GM12878 (cell line): ENCODE measurements around the gene ALDH1L1. TPM values are rescaled to one million over a fixed set of nuclear protein-coding genes. Genes with fewer than 3 reads are reported as not detected.

Experiments
- ATAC-seq: fragments of 200-7000 bp; cut with Tn5 transposase; 3 replicates; pipeline ENCODE4 v1.9.1; 2020; ENCODE audit warnings: mild to moderate bottlenecking, moderate library complexity
- BruUV-seq: library from RNA; stranded (reverse); fragments of 400-500 nt; replicated peaks from 2 replicates; lab custom pipeline; 2021; lab: Mats Ljungman, UMichigan
- CTCF ChIA-PET: fragments of 300-600 bp; sonication (Branson Sonifier 250); formaldehyde crosslinking; extraction: SDS; loops from one replicate; lab custom pipeline; 2021; ENCODE audit warnings: inconsistent platforms; lab: Yijun Ruan, JAX
- POLR2A ChIA-PET: fragments of 350-600 bp; formaldehyde crosslinking; extraction: SDS; loops from one replicate; lab custom pipeline; 2021; ENCODE audit warnings: inconsistent platforms; lab: Charles Lee
- RAD21 ChIA-PET: fragments of 300-600 bp; sonication (Branson Sonifier 250); formaldehyde crosslinking; loops from one replicate; lab custom pipeline; 2023; ENCODE audit warnings: antibody characterized with exemption; ENCODE audit not compliant: unreplicated experiment; lab: Charles Lee
- SMC1A ChIA-PET: fragments of 300-600 bp; sonication (Branson Sonifier 250); formaldehyde crosslinking; loops from one replicate; lab custom pipeline; 2023; ENCODE audit not compliant: unreplicated experiment, uncharacterized antibody; lab: Charles Lee
- DNase-seq: peaks from one replicate; pipeline ENCODE4 v3.0.0-alpha.2; 2011; ENCODE audit warnings: low read depth, low spot score
- FAIRE-seq: peaks from 3 replicates; lab custom pipeline; 2011; peaks lifted over from hg19 to GRCh38; lab: Jason Lieb, UNC
- H2AFZ ChIP-seq: 2 replicates; pipeline ENCODE4 v1.6.0; 2011; ENCODE audit warnings: low read depth, low read length, control low read depth; ENCODE audit not compliant: control insufficient read depth
- H3K27ac ChIP-seq: 2 replicates; pipeline ENCODE4 v1.5.1; 2011; ENCODE audit warnings: control low read depth; ENCODE audit not compliant: control insufficient read depth, insufficient read depth
- H3K27me3 ChIP-seq, 2 experiments: replicated peaks in 1 of 2; 2 replicates each; pipeline versions ENCODE4 v1.6.0 to v1.6.1; 2011; ENCODE audit warnings: low read length in 1 of 2; ENCODE audit not compliant: control insufficient read depth in 2 of 2, insufficient read depth in 2 of 2
- H3K36me3 ChIP-seq, 2 experiments: 2 replicates each; pipeline ENCODE4 v1.5.1; 2011; ENCODE audit warnings: low read length in 1 of 2; ENCODE audit not compliant: control insufficient read depth in 2 of 2, insufficient read depth in 2 of 2
- H3K4me1 ChIP-seq: 2 replicates; pipeline ENCODE4 v1.6.1; 2011; ENCODE audit warnings: mild to moderate bottlenecking, low read length, moderate library complexity, mixed read lengths; ENCODE audit not compliant: control insufficient read depth, insufficient read depth
- H3K4me2 ChIP-seq: 2 replicates; pipeline ENCODE4 v1.6.0; 2011; ENCODE audit warnings: control low read depth; ENCODE audit not compliant: control insufficient read depth, insufficient read depth
- H3K4me3 ChIP-seq: fragments of 200-600 bp; sonication (generic); 2 replicates; pipeline ENCODE4 v1.5.1; 2016
- H3K79me2 ChIP-seq: 2 replicates; pipeline ENCODE4 v1.6.0; 2011; ENCODE audit warnings: low read length; ENCODE audit not compliant: control insufficient read depth, insufficient read depth
- H3K9ac ChIP-seq: 2 replicates; pipeline ENCODE4 v1.8.0; 2011; ENCODE audit warnings: low read length, control low read depth, mixed read lengths; ENCODE audit not compliant: control insufficient read depth, insufficient read depth
- H3K9me3 ChIP-seq: replicated peaks from 3 replicates; pipeline ENCODE4 v1.5.1; 2011; ENCODE audit warnings: mild to moderate bottlenecking, low read length; ENCODE audit not compliant: control insufficient read depth, insufficient read depth
- H4K20me1 ChIP-seq: 2 replicates; pipeline ENCODE4 v1.6.0; 2011; ENCODE audit not compliant: control insufficient read depth, insufficient read depth
- CREB1 ChIP-seq: IDR thresholded peaks from 2 replicates; pipeline ENCODE4 v1.6.1; 2012; ENCODE audit warnings: low read depth, mild to moderate bottlenecking, inconsistent platforms
- KAT2A ChIP-seq: conservative IDR thresholded peaks from 2 replicates; pipeline ENCODE4 v1.6.1; 2011; ENCODE audit warnings: low read depth, low read length; ENCODE audit not compliant: control insufficient read depth
- KDM1A ChIP-seq: fragments of 200-600 bp; sonication (generic); IDR thresholded peaks from 2 replicates; pipeline ENCODE4 v1.6.1; 2016; ENCODE audit warnings: borderline replicate concordance
- LARP7 ChIP-seq: fragments of 450-650 bp; IDR thresholded peaks from 2 replicates; pipeline ENCODE4 v1.6.1; 2017; ENCODE audit warnings: mild to moderate bottlenecking
- NFIC ChIP-seq: IDR thresholded peaks from 2 replicates; pipeline ENCODE4 v1.6.1; 2012; ENCODE audit warnings: low read depth, mild to moderate bottlenecking, inconsistent platforms, low read length, moderate library complexity
- PAX8 ChIP-seq: fragments of 450-650 bp; IDR thresholded peaks from 2 replicates; pipeline ENCODE4 v1.6.1; 2017; ENCODE audit warnings: mild to moderate bottlenecking, moderate library complexity
- POLR2AphosphoS2 ChIP-seq: IDR thresholded peaks from 2 replicates; pipeline ENCODE4 v1.6.1; 2011; ENCODE audit warnings: low read depth, mild to moderate bottlenecking, low read length, improper control_type of control experiment, moderate library complexity
- TAF1 ChIP-seq: IDR thresholded peaks from 2 replicates; pipeline ENCODE4 v1.6.1; 2011; ENCODE audit warnings: mild to moderate bottlenecking, low read depth, low read length, borderline replicate concordance
- ZNF274 ChIP-seq: IDR thresholded peaks from one replicate; pipeline ENCODE4 v1.8.0; 2011; ENCODE audit not compliant: insufficient read length, insufficient read depth
- WGBS: methylation state at CpG from one replicate; pipeline ENCODE4 v1.1.6; 2016; ENCODE audit warnings: low lambda C conversion rate; ENCODE audit not compliant: insufficient replicate concordance, insufficient coverage; ENCODE audit errors: missing lambda C conversion rate; 5-methylcytosine and 5-hydroxymethylcytosine counted together
- in situ Hi-C: fragments of 300-500 bp; cut with MboI; formaldehyde crosslinking; loops from 9 replicates; pipeline ENCODE4 v1.14.3; 2018; ENCODE audit warnings: mixed read lengths
- intact Hi-C: fragments of 100-400 bp; cut with micrococcal nuclease; formaldehyde crosslinking; loops from one replicate; pipeline ENCODE4 v1.14.2; 2022; ENCODE audit not compliant: unreplicated experiment
- polyA plus RNA-seq, 11 experiments: library from polyadenylated mRNA; depleted of rRNA in 4 of 11; unstranded in 6 of 11; stranded (reverse) in 5 of 11; fragments of >200 nt; fragmentation: Nextera tagmentation in 4 of 11; fragmentation: Illumina TruSeq in 1 of 11; extraction: Ambion mirVana in 4 of 11; extraction: Trizol in 1 of 11; gene quantifications; 1 replicate in 1 of 11; 2 replicates in 10 of 11; pipeline versions ENCODE4 v1.2.1 to v1.2.3, GENCODE V29; 2011 to 2016; ENCODE audit warnings: inconsistent platforms in 2 of 11, missing spikeins in 2 of 11, low read depth in 1 of 11
- total RNA-seq, 4 experiments: library from RNA; depleted of rRNA in 3 of 4; stranded (reverse); fragments of >200 nt in 3 of 4; fragmentation: Illumina TruSeq in 1 of 4; extraction: Trizol in 1 of 4; gene quantifications; 2 replicates each; pipeline versions ENCODE4 v1.2.1 to v1.2.3, GENCODE V29; 2013 to 2021
- TF ChIP-seq, protein P1 (sequence below): fragments of 450-650 bp; IDR thresholded peaks from 2 replicates; pipeline ENCODE4 v1.6.1; 2017; ENCODE audit warnings: mild to moderate bottlenecking, low read depth, inconsistent platforms; ENCODE audit not compliant: poor library complexity, severe bottlenecking
- TF ChIP-seq, protein P2 (sequence below): IDR thresholded peaks from 2 replicates; pipeline ENCODE4 v1.6.1; 2011; ENCODE audit warnings: low read depth, mild to moderate bottlenecking, low read length, moderate library complexity, borderline replicate concordance; ENCODE audit errors: extremely low read depth
- TF ChIP-seq, protein P3 (sequence below): fragments of 450-650 bp; formaldehyde crosslinking; IDR thresholded peaks from 2 replicates; pipeline ENCODE4 v1.4.0; 2022; ENCODE audit warnings: mild to moderate bottlenecking, moderate library complexity
- TF ChIP-seq, protein P4 (sequence below): IDR thresholded peaks from 2 replicates; pipeline ENCODE4 v1.6.1; 2012; ENCODE audit warnings: low read depth, low read length, improper control_type of control experiment
- TF ChIP-seq, protein P5 (sequence below): fragments of 450-650 bp; IDR thresholded peaks from 2 replicates; pipeline ENCODE4 v1.6.1; 2016; ENCODE audit warnings: mild to moderate bottlenecking

ALDH1L1 gene
- total and polyA plus RNA-seq, 10 of the 15 experiments (the other 5 are each of a cell fraction or from before 2014, with no cell fraction given), result 0.04 to 18.2 (median 0.45) TPM

DNA sequence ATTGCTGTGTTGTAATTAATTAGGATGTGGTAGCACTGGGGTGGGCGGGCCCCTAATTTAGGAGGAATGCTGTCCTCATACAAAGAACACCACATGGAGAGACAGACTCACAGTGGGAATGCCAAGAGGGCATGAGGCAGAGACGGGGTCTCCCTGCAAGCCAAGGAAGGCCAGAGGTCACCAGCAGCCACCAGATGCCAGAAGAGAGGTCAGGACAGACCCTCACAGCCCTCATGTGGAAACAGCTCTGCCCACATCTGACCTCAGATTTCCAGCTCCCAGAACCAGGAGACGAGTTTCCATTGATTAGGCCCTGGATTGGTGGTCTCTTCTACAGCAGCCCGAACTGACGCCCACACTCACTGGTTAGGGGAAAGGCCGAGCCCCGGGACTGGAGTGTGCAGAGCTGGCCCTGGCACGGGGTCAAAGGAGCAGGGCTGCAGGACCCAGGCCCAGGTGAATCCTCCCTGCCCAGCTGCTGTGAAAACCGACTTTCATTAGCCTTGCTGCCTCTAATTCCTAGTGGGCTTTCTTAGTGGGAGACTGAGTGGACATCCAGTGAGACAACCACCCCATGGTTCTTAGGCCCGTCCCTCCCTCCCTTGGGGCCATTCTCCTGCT, 53.5 kb downstream of the ALDH1L1 start:
- ATAC-seq, result no peak
- ChIA-PET SMC1A (no interaction called here), RAD21 (no interaction called here), CTCF (no interaction called here), POLR2A (no interaction called here)
- Histone ChIP-seq H3K79me2 (no peaks in the 10 kb centered on the region), H3K9ac (no peak overlapping the region), H3K27me3 (peaks cover 2% of the 10 kb centered on the region in 2 experiments; a peak in 2 of 4 replicates), H3K27ac (no peak overlapping the region), H4K20me1 (no peaks in the 10 kb centered on the region), H3K4me1 (no peaks in the 10 kb centered on the region), H3K4me3 (no peak overlapping the region), H3K4me2 (no peak overlapping the region), H3K9me3 (no peaks in the 10 kb centered on the region), H3K36me3 (no peaks in the 10 kb centered on the region), H2AFZ (no peak overlapping the region)
- WGBS, result 7% methylated on average over 10 of the region's 10 CpGs
- BruUV-seq, result no TSS peak
- FAIRE-seq, result no peak
- DNase-seq, result no peak
- intact Hi-C loops, result no loop called here
- in situ Hi-C loops, result no loop called here
- no peak for TF ChIP-seq NFIC
- TF ChIP-seq KAT2A, result no peak
- no peak for TF ChIP-seq TAF1
- TF ChIP-seq, protein P1, sequence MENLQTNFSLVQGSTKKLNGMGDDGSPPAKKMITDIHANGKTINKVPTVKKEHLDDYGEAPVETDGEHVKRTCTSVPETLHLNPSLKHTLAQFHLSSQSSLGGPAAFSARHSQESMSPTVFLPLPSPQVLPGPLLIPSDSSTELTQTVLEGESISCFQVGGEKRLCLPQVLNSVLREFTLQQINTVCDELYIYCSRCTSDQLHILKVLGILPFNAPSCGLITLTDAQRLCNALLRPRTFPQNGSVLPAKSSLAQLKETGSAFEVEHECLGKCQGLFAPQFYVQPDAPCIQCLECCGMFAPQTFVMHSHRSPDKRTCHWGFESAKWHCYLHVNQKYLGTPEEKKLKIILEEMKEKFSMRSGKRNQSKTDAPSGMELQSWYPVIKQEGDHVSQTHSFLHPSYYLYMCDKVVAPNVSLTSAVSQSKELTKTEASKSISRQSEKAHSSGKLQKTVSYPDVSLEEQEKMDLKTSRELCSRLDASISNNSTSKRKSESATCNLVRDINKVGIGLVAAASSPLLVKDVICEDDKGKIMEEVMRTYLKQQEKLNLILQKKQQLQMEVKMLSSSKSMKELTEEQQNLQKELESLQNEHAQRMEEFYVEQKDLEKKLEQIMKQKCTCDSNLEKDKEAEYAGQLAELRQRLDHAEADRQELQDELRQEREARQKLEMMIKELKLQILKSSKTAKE, result no peak
- no peak for TF ChIP-seq POLR2AphosphoS2
- no peak for TF ChIP-seq PAX8
- TF ChIP-seq LARP7, result no peak
- TF ChIP-seq, protein P2, sequence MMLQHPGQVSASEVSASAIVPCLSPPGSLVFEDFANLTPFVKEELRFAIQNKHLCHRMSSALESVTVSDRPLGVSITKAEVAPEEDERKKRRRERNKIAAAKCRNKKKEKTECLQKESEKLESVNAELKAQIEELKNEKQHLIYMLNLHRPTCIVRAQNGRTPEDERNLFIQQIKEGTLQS, result no peak
- no peak for TF ChIP-seq CREB1
- TF ChIP-seq KDM1A, result no peak
- TF ChIP-seq, protein P3, sequence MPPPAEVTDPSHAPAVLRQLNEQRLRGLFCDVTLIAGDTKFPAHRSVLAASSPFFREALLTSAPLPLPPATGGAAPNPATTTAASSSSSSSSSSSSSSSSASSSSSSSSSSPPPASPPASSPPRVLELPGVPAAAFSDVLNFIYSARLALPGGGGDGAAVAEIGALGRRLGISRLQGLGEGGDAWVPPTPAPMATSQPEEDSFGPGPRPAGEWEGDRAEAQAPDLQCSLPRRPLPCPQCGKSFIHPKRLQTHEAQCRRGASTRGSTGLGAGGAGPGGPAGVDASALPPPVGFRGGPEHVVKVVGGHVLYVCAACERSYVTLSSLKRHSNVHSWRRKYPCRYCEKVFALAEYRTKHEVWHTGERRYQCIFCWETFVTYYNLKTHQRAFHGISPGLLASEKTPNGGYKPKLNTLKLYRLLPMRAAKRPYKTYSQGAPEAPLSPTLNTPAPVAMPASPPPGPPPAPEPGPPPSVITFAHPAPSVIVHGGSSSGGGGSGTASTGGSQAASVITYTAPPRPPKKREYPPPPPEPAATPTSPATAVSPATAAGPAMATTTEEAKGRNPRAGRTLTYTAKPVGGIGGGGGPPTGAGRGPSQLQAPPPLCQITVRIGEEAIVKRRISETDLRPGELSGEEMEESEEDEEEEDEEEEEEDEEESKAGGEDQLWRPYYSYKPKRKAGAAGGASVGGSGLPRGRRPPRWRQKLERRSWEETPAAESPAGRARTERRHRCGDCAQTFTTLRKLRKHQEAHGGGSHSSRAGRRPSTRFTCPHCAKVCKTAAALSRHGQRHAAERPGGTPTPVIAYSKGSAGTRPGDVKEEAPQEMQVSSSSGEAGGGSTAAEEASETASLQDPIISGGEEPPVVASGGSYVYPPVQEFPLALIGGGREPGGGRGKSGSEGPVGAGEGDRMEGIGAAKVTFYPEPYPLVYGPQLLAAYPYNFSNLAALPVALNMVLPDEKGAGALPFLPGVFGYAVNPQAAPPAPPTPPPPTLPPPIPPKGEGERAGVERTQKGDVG, result no peak
- TF ChIP-seq, protein P4, sequence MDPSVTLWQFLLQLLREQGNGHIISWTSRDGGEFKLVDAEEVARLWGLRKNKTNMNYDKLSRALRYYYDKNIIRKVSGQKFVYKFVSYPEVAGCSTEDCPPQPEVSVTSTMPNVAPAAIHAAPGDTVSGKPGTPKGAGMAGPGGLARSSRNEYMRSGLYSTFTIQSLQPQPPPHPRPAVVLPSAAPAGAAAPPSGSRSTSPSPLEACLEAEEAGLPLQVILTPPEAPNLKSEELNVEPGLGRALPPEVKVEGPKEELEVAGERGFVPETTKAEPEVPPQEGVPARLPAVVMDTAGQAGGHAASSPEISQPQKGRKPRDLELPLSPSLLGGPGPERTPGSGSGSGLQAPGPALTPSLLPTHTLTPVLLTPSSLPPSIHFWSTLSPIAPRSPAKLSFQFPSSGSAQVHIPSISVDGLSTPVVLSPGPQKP, result no peak
- TF ChIP-seq, protein P5, sequence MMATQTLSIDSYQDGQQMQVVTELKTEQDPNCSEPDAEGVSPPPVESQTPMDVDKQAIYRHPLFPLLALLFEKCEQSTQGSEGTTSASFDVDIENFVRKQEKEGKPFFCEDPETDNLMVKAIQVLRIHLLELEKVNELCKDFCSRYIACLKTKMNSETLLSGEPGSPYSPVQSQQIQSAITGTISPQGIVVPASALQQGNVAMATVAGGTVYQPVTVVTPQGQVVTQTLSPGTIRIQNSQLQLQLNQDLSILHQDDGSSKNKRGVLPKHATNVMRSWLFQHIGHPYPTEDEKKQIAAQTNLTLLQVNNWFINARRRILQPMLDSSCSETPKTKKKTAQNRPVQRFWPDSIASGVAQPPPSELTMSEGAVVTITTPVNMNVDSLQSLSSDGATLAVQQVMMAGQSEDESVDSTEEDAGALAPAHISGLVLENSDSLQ, result no peak
- no peak for TF ChIP-seq ZNF274
